Fibroblast of mammary gland (primary cell): ENCODE measurements around the gene CDH11.

Source experiments
- DNase-seq: peaks from one replicate; pipeline ENCODE4 v3.0.0-alpha.2; 2010; ENCODE audit warnings: low read depth
- H3K4me3 ChIP-seq: 2 replicates; pipeline ENCODE4 v1.5.1; 2011; ENCODE audit warnings: low read depth, mild to moderate bottlenecking, low read length, moderate library complexity; ENCODE audit not compliant: control insufficient read depth
- TF ChIP-seq, protein P1 (sequence below): conservative IDR thresholded peaks from 2 replicates; pipeline ENCODE4 v1.5.1; 2011; ENCODE audit warnings: low read depth, low read length, inconsistent platforms; ENCODE audit not compliant: control insufficient read depth, insufficient read depth

CDH11 gene

DNA sequence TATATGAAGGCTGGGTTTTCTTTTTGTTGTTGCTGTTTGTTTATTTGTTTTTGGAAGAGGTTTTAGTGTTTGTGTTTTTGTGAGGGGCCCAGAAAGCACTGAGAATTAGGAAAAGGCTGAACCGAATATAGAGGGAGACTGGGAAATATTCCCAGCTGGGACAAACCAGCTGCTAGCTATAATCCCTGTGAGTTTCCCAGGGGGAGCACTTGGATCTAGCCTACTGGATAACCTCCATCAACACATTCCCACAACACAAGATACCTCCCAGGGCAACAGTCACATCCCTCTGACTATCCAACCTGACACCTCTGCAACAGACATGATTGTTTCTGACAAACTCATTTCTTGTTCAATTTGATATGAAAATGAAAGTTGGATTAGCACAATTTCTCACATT is 16.7 kb downstream of the CDH11 start:
- DNase-seq = no peak
- no peak overlapping the region for H3K4me3 ChIP-seq
- TF ChIP-seq, protein P1, sequence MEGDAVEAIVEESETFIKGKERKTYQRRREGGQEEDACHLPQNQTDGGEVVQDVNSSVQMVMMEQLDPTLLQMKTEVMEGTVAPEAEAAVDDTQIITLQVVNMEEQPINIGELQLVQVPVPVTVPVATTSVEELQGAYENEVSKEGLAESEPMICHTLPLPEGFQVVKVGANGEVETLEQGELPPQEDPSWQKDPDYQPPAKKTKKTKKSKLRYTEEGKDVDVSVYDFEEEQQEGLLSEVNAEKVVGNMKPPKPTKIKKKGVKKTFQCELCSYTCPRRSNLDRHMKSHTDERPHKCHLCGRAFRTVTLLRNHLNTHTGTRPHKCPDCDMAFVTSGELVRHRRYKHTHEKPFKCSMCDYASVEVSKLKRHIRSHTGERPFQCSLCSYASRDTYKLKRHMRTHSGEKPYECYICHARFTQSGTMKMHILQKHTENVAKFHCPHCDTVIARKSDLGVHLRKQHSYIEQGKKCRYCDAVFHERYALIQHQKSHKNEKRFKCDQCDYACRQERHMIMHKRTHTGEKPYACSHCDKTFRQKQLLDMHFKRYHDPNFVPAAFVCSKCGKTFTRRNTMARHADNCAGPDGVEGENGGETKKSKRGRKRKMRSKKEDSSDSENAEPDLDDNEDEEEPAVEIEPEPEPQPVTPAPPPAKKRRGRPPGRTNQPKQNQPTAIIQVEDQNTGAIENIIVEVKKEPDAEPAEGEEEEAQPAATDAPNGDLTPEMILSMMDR = no peak

DNA sequence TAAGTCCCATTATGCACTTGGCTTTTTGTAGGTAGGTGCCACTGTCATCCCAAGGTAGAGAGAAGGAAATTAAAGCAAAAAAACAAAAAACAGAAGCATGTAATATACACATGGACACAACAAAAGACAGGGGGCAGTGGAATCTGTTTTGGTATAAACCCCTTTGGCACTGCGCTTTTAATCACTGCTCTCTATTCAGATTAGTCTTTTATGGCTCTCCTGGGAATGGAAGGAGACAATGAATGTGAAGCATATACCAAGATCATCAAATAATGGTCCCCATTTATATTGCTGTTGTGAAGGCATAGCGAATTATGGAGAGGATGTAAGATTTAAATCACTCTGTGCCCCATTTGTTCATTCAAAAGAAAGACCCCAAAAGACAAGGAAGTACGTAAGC is 17.4 kb downstream of the CDH11 start:
- DNase-seq = no peak
- TF ChIP-seq, protein P1 = no peak
- H3K4me3 ChIP-seq = no peak overlapping the region

DNA sequence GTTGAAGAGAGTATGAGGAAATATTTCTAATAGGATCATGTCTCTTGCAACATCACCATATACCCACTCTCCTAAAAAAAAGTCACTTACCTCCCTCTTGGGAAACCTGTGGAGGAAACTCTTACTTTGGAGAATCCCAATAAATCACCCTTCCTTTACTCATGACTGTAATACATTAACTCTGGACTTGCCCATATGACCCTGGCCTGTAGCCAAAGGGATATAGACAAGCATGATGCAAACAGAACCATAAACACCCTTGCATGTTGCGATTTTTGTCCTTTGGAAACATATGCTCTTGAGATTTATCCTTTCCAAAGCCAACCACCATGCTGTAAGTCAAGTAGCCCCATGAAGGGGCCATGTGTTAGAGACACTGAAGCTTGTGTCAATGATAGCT is 19.5 kb downstream of the CDH11 start:
- DNase-seq = no peak
- TF ChIP-seq, protein P1 = no peak
- H3K4me3 ChIP-seq = no peak overlapping the region

DNA sequence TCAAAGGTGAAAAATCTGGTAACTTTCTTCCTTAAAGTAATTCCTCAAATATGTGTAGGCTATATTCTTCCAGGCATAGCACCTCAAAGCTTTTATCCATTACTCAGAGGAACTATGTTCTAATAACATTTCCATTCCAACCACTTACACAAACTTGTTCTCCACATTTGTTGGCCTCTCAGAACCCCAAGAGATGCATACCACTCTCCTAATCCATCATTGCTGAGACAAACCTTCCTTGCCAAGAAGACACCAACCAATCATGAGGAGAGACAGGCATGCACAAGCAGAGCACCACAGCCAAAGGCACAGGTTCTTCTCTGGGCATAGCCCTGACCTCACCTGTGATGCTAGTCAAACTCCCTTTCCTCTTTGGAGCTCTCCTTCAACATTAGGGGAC is 20.9 kb downstream of the CDH11 start:
- TF ChIP-seq, protein P1 = no peak
- no peak overlapping the region for H3K4me3 ChIP-seq
- no peak for DNase-seq

DNA sequence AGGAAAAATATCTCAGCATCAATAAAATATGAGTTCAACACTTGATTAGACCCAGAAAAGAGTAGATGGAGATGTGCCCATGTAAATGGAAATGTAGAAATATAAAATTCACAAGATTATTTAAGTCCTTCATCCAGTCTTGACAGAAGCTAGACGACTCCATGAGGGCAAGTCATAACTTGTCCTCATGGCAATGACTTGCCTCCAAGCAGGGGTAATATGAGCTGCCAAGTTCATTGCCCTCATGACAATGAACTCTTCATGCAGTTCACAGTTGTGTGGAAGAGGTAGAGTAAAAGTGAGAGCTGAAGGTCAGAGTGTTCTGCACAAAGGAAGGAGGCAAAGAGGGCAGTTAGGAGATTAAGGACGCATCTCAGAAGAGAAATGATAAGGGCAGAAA is 22.3 kb downstream of the CDH11 start:
- H3K4me3 ChIP-seq = no peak overlapping the region
- DNase-seq = no peak
- TF ChIP-seq, protein P1 = no peak

DNA sequence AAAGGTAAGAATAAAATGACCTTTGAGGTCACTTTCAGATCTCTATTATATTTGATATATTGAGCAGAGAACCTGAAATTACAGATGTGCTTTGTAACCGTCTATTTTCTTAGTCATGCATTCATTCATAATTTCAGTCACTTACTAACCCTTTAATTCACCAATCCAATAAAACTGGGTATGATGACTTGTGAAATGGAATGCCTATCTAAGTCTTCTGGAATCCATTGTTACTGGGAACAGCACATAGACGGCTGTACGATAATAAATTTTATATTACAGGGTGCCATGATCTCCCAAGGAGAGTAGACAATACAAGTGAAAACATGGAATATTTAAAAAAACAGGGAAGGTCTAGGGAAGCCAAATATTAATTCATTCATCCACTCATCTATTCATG is 22.9 kb downstream of the CDH11 start:
- TF ChIP-seq, protein P1 = no peak
- no peak for DNase-seq
- no peak overlapping the region for H3K4me3 ChIP-seq

DNA sequence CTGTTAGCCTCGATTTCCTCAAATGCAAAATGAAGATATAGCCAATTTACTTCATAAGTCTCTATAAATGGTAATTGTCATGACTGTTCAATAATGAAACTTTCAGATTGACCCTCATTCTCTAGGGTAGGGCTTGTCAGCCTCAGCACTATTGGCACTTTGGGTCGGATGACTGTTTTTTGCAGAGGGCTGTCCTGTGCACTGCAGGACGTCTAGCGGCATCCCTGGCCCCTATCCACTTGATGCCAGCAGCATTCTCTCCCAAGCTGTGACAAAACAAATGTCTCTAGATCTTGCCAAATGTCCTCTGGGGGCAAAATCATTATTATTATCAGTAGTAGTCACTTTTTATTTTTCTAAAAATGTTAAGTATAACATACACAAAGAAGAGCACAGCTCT is 24.6 kb downstream of the CDH11 start:
- no peak for DNase-seq
- TF ChIP-seq, protein P1 = no peak
- H3K4me3 ChIP-seq = no peak overlapping the region
